H9 (cell line): ENCODE measurements around the gene ABCB11. TPM values are rescaled to one million over a fixed set of nuclear protein-coding genes. Genes with fewer than 3 reads are reported as not detected.

Experiments used
- DNase-seq: peaks from one replicate; pipeline ENCODE4 v3.0.0-alpha.2; 2017
- H2AFZ ChIP-seq: one replicate; pipeline ENCODE4 v1.6.1; 2013; ENCODE audit warnings: mild to moderate bottlenecking, low read length, control low read depth, moderate library complexity
- H2AK5ac ChIP-seq: 2 replicates; pipeline ENCODE4 v1.6.1; 2013; ENCODE audit warnings: low read length, control low read depth, mixed read lengths; ENCODE audit not compliant: insufficient read length
- H2BK120ac ChIP-seq: one replicate; pipeline ENCODE4 v1.6.1; 2013; ENCODE audit warnings: low read depth, mild to moderate bottlenecking, low read length, control low read depth, inconsistent platforms; ENCODE audit not compliant: poor library complexity, severe bottlenecking
- H2BK12ac ChIP-seq: 2 replicates; pipeline ENCODE4 v1.6.1; 2013; ENCODE audit warnings: low read length, control low read depth, mixed read lengths, low read depth; ENCODE audit not compliant: insufficient read length
- H2BK15ac ChIP-seq: 2 replicates; pipeline ENCODE4 v1.6.1; 2013; ENCODE audit warnings: low read depth, low read length, control low read depth
- H2BK20ac ChIP-seq: one replicate; pipeline ENCODE4 v1.6.1; 2013; ENCODE audit warnings: low read depth, mild to moderate bottlenecking, low read length, control low read depth, inconsistent platforms; ENCODE audit not compliant: poor library complexity, severe bottlenecking
- H2BK5ac ChIP-seq: 2 replicates; pipeline ENCODE4 v1.6.1; 2013; ENCODE audit warnings: low read length, control low read depth, mixed read lengths; ENCODE audit not compliant: insufficient read length
- H3K14ac ChIP-seq: 2 replicates; pipeline ENCODE4 v1.6.1; 2013; ENCODE audit warnings: low read length, control low read depth; ENCODE audit not compliant: insufficient read depth
- H3K18ac ChIP-seq: 2 replicates; pipeline ENCODE4 v1.6.1; 2013; ENCODE audit warnings: low read depth, mild to moderate bottlenecking, mixed read lengths, low read length, control low read depth; ENCODE audit not compliant: insufficient read length
- H3K23ac ChIP-seq: 2 replicates; pipeline ENCODE4 v1.6.1; 2013; ENCODE audit warnings: low read length, control low read depth, mixed read lengths, low read depth; ENCODE audit not compliant: insufficient read length
- H3K23me2 ChIP-seq: 2 replicates; pipeline ENCODE4 v1.6.1; 2013; ENCODE audit warnings: low read depth, mild to moderate bottlenecking, mixed read lengths, low read length, control low read depth; ENCODE audit not compliant: insufficient read length, poor library complexity, severe bottlenecking
- H3K27ac ChIP-seq: 2 replicates; pipeline ENCODE4 v1.5.1; 2013; ENCODE audit warnings: low read length, control low read depth, mixed read lengths, low read depth; ENCODE audit not compliant: insufficient read length
- H3K27me3 ChIP-seq: 2 replicates; pipeline ENCODE4 v1.6.1; 2013; ENCODE audit warnings: low read length, control low read depth, inconsistent platforms; ENCODE audit not compliant: insufficient read depth
- H3K4ac ChIP-seq: 2 replicates; pipeline ENCODE4 v1.6.1; 2013; ENCODE audit warnings: low read depth, mild to moderate bottlenecking, control low read depth, inconsistent platforms, low read length, moderate library complexity
- H3K4me1 ChIP-seq: 2 replicates; pipeline ENCODE4 v1.6.1; 2013; ENCODE audit warnings: low read length, control low read depth, inconsistent platforms; ENCODE audit not compliant: insufficient read depth
- H3K4me2 ChIP-seq: 2 replicates; pipeline ENCODE4 v1.6.1; 2013; ENCODE audit warnings: low read length, control low read depth, mixed read lengths; ENCODE audit not compliant: insufficient read length, insufficient read depth
- H3K56ac ChIP-seq: 2 replicates; pipeline ENCODE4 v1.6.1; 2013; ENCODE audit warnings: low read depth, mild to moderate bottlenecking, mixed read lengths, low read length, control low read depth; ENCODE audit not compliant: insufficient read length
- H3K79me1 ChIP-seq: 2 replicates; pipeline ENCODE4 v1.6.1; 2013; ENCODE audit warnings: low read depth, mild to moderate bottlenecking, moderate library complexity, low read length, control low read depth, inconsistent platforms; ENCODE audit not compliant: insufficient read depth, poor library complexity, severe bottlenecking
- H3K79me2 ChIP-seq: 2 replicates; pipeline ENCODE4 v1.6.1; 2013; ENCODE audit warnings: low read length, control low read depth, inconsistent platforms; ENCODE audit not compliant: insufficient read depth
- H3K9ac ChIP-seq: 2 replicates; pipeline ENCODE4 v1.6.1; 2013; ENCODE audit warnings: low read length, control low read depth, mixed read lengths; ENCODE audit not compliant: insufficient read length; ENCODE audit errors: extremely low read depth
- H3K9me3 ChIP-seq: one replicate; pipeline ENCODE4 v1.6.1; 2013; ENCODE audit warnings: low read depth, low read length, inconsistent platforms; ENCODE audit not compliant: control insufficient read depth
- H3T11ph ChIP-seq: one replicate; pipeline ENCODE4 v1.6.1; 2013; ENCODE audit warnings: mild to moderate bottlenecking, low read length, control low read depth, inconsistent platforms
- H4K20me1 ChIP-seq: one replicate; pipeline ENCODE4 v1.6.1; 2013; ENCODE audit not compliant: control insufficient read depth, insufficient read length, insufficient read depth
- H4K5ac ChIP-seq: 2 replicates; pipeline ENCODE4 v1.6.1; 2013; ENCODE audit warnings: low read depth, mild to moderate bottlenecking, mixed read lengths, low read length, control low read depth; ENCODE audit not compliant: insufficient read length
- H4K8ac ChIP-seq: replicated peaks from 2 replicates; pipeline ENCODE4 v1.6.1; 2013; ENCODE audit warnings: low read length, control low read depth, mixed read lengths, low read depth; ENCODE audit not compliant: insufficient read length
- H4K91ac ChIP-seq: 2 replicates; pipeline ENCODE4 v1.6.1; 2013; ENCODE audit warnings: low read depth, mild to moderate bottlenecking, moderate library complexity, mixed read lengths, low read length, control low read depth; ENCODE audit not compliant: insufficient read length
- H3K27ac Mint-ChIP-seq, 3 experiments: 2 replicates in 2 of 3; 3 replicates in 1 of 3; pipeline ENCODE4 v1.8.0; 2020 to 2021; ENCODE audit warnings: mixed read lengths in 3 of 3, mild to moderate bottlenecking in 1 of 3, moderate library complexity in 1 of 3
- H3K27me3 Mint-ChIP-seq: 2 replicates; pipeline ENCODE4 v1.8.0; 2021; ENCODE audit warnings: low read depth, mild to moderate bottlenecking, moderate library complexity, mixed read lengths
- H3K36me3 Mint-ChIP-seq, 3 experiments: 2 replicates in 2 of 3; 3 replicates in 1 of 3; pipeline ENCODE4 v1.8.0; 2020 to 2021; ENCODE audit warnings: low read depth in 3 of 3, mixed read lengths in 3 of 3; ENCODE audit not compliant: insufficient read depth in 1 of 3
- H3K4me1 Mint-ChIP-seq, 2 experiments: 2 replicates each; pipeline ENCODE4 v1.8.0; 2020; ENCODE audit warnings: mixed read lengths in 2 of 2
- H3K4me3 Mint-ChIP-seq, 2 experiments: 2 replicates in 1 of 2; 3 replicates in 1 of 2; pipeline ENCODE4 v1.8.0; 2020 to 2021; ENCODE audit warnings: mild to moderate bottlenecking in 2 of 2, mixed read lengths in 2 of 2, moderate library complexity in 1 of 2
- H3K9me3 Mint-ChIP-seq, 2 experiments: 2 replicates in 1 of 2; 3 replicates in 1 of 2; pipeline ENCODE4 v1.8.0; 2020; ENCODE audit warnings: mild to moderate bottlenecking in 2 of 2, mixed read lengths in 2 of 2, moderate library complexity in 1 of 2
- CTCF ChIP-seq: fragments of 200-600 bp; sonication (generic); conservative IDR thresholded peaks from 3 replicates; pipeline ENCODE4 v1.8.0; 2021; ENCODE audit warnings: antibody characterized with exemption, mild to moderate bottlenecking
- WGBS: extraction: QIAGEN DNeasy Blood & Tissue Kit; methylation state at CpG from one replicate; pipeline ENCODE4 v1.1.7; 2013; ENCODE audit warnings: missing lambda C conversion rate, low lambda C conversion rate, mixed read lengths; ENCODE audit not compliant: insufficient read length; ENCODE audit errors: extremely low coverage; 5-methylcytosine and 5-hydroxymethylcytosine counted together
- total RNA-seq: library from RNA; stranded (reverse); gene quantifications from 2 replicates; pipeline ENCODE4 v1.2.1, GENCODE V29; 2021

ABCB11 gene
- total RNA-seq, 1 experiment from 2014 or later = not detected

- Histone ChIP-seq H3K56ac (no peak overlapping the region), H2AFZ (no peak overlapping the region), H4K5ac (no peak overlapping the region), H2AK5ac (no peak overlapping the region), H2BK120ac (no peak overlapping the region), H3K23me2 (no peaks in the 10 kb centered on the region), H3K9ac (no peak overlapping the region), H3K4me2 (no peak overlapping the region), H2BK12ac (no peak overlapping the region), H2BK15ac (no peak overlapping the region), H3K27ac (no peak overlapping the region), H2BK5ac (no peak overlapping the region), H4K20me1 (no peaks in the 10 kb centered on the region), H3K79me2 (no peaks in the 10 kb centered on the region), H3K18ac (no peak overlapping the region), H3K14ac (no peak overlapping the region), H3K9me3 (no peaks in the 10 kb centered on the region), H3K4ac (no peak overlapping the region), H3T11ph (no peak overlapping the region), H4K8ac (no peak overlapping the region), H3K27me3 (no peaks in the 10 kb centered on the region), H3K23ac (no peak overlapping the region), H2BK20ac (no peak overlapping the region), H3K4me1 (no peaks in the 10 kb centered on the region), H3K79me1 (no peaks in the 10 kb centered on the region), H4K91ac (no peak overlapping the region)
- TF ChIP-seq CTCF = no peak
- WGBS = no CpG with 5 or more reads among the region's 4 CpGs
- Mint-ChIP-seq H3K36me3 (no peaks in the 10 kb centered on the region), H3K27me3 (no peaks in the 10 kb centered on the region), H3K4me1 (peaks cover 0 to 3% of the 10 kb centered on the region in 2 experiments; a peak in 1 of 4 replicates), H3K27ac (no peak overlapping the region), H3K9me3 (no peaks in the 10 kb centered on the region), H3K4me3 (no peak overlapping the region)
- no peak for DNase-seq
Measured at GRCh38 chr2:168939918-168940317, 91.2 kb downstream of the ABCB11 start.
